Right forelimb (tissue), 1 donor: ENCODE data around the gene LANCL2.
"Not testable (repeated sequence)": the region's sequence is repeated elsewhere in the genome, so short reads cannot be mapped to it uniquely, and the experiment has no call there.

ENCODE experiments used
- DNase-seq: peaks from one replicate; pipeline ENCODE4 v3.0.0-alpha.2; 2018

The LANCL2 gene

GRCh38 chr7:55365205-55365674 lies at the start of gene LANCL2:
Gene LANCL2 (plus strand): TSS chr7:55365337. CDS start chr7:55366026, 689 bp downstream.
- DNase-seq, result no peak

GRCh38 chr7:55325371-55325792 lies 39.8 kb upstream of the LANCL2 start:
- peak; percentile 78 for DNase-seq

GRCh38 chr7:55326081-55326835 lies 38.9 kb upstream of the LANCL2 start:
- peak; percentile 60 for DNase-seq

GRCh38 chr7:55326945-55327626 lies 38.1 kb upstream of the LANCL2 start:
- no peak for DNase-seq

- DNase-seq, result no peak
These were observed 30.0 kb upstream of the LANCL2 start for GRCh38 chr7:55335151-55335550.

- no peak for DNase-seq
These were observed 29.4 kb upstream of the LANCL2 start for GRCh38 chr7:55335786-55336185.

GRCh38 chr7:55336540-55336939 lies 28.6 kb upstream of the LANCL2 start:
- no peak for DNase-seq

- no peak for DNase-seq
These were observed 25.8 kb upstream of the LANCL2 start for GRCh38 chr7:55339033-55340000.

GRCh38 chr7:55342216-55342871 lies 22.8 kb upstream of the LANCL2 start:
- DNase-seq, result no peak

GRCh38 chr7:55343002-55343781 lies 21.9 kb upstream of the LANCL2 start:
- DNase-seq, result no peak

- DNase-seq, result no peak
These were observed 21.1 kb upstream of the LANCL2 start for GRCh38 chr7:55343860-55344606.

- no peak for DNase-seq
These were observed 20.3 kb upstream of the LANCL2 start for GRCh38 chr7:55344840-55345239.

GRCh38 chr7:55345292-55345691 lies 19.8 kb upstream of the LANCL2 start:
- no peak for DNase-seq

- DNase-seq, result no peak
These were observed 16.6 kb upstream of the LANCL2 start for GRCh38 chr7:55348502-55348901.

GRCh38 chr7:55349121-55349520 lies 16.0 kb upstream of the LANCL2 start:
- no peak for DNase-seq

GRCh38 chr7:55350281-55350680 lies 14.9 kb upstream of the LANCL2 start:
- DNase-seq, result no peak

GRCh38 chr7:55351263-55351662 lies 13.9 kb upstream of the LANCL2 start:
- no peak for DNase-seq

- not testable (repeated sequence) for DNase-seq
These were observed 12.2 kb upstream of the LANCL2 start for GRCh38 chr7:55352947-55353273.

GRCh38 chr7:55360486-55360885 lies 4.7 kb upstream of the LANCL2 start:
- DNase-seq, result no peak

GRCh38 chr7:55361560-55361959 lies 3.6 kb upstream of the LANCL2 start:
- DNase-seq, result no peak

GRCh38 chr7:55362927-55363326 lies 2.2 kb upstream of the LANCL2 start:
- no peak for DNase-seq
